ENCODE results near the gene KLHL21. TPM values are rescaled to one million over a fixed set of nuclear protein-coding genes. Genes with fewer than 3 reads are reported as not detected.
A peak's percentile ranks its signal among the peaks of the same experiment; 100 is the strongest.

KLHL21 gene
- total RNA-seq, 1 donor from 2014 or later: 27.8 TPM

- Mint-ChIP-seq H3K36me3 (ENCODE audit: low read depth) (peaks cover 31% of the 10 kb centered on the region), H3K9me3 (no peaks in the 10 kb centered on the region)
These were observed 19.9 kb upstream of the KLHL21 start for GRCh38 chr1:6622396-6623152.

GRCh38 chr1:6621429-6622391 is 19.0 kb upstream of the KLHL21 start:
- H3K9me3 Mint-ChIP-seq: no peaks in the 10 kb centered on the region
- no peaks in the 10 kb centered on the region for H3K27me3 Mint-ChIP-seq (ENCODE audit: insufficient read depth)
- H3K36me3 Mint-ChIP-seq (ENCODE audit: low read depth): peaks cover 29% of the 10 kb centered on the region
- intact Hi-C loops (cut with micrococcal nuclease): no loop called here
- no peak overlapping the region for H3K27ac Mint-ChIP-seq
- no peak overlapping the region for H3K4me3 Mint-ChIP-seq
- H3K4me1 Mint-ChIP-seq (ENCODE audit: low read depth): peaks cover 16% of the 10 kb centered on the region
- DNase-seq (ENCODE audit: low spot score): no peak

More at GRCh38 chr1:6622396-6623152, 19.9 kb upstream of the KLHL21 start:
- intact Hi-C loops (cut with micrococcal nuclease): no loop called here
- Mint-ChIP-seq H3K27ac (no peak overlapping the region), H3K4me1 (ENCODE audit: low read depth) (peaks cover 20% of the 10 kb centered on the region), H3K4me3 (no peak overlapping the region), H3K27me3 (ENCODE audit: insufficient read depth) (no peaks in the 10 kb centered on the region)
- DNase-seq (ENCODE audit: low spot score): no peak

GRCh38 chr1:6619045-6619444 is 16.4 kb upstream of the KLHL21 start:
- no peak for DNase-seq (ENCODE audit: low spot score)
- H3K27me3 Mint-ChIP-seq (ENCODE audit: insufficient read depth): no peaks in the 10 kb centered on the region
- H3K9me3 Mint-ChIP-seq: no peaks in the 10 kb centered on the region
- H3K27ac Mint-ChIP-seq: no peak overlapping the region
- no peak overlapping the region for H3K4me3 Mint-ChIP-seq
- H3K4me1 Mint-ChIP-seq (ENCODE audit: low read depth): peaks cover 12% of the 10 kb centered on the region
- H3K36me3 Mint-ChIP-seq (ENCODE audit: low read depth): peaks cover 31% of the 10 kb centered on the region
- intact Hi-C loops (cut with micrococcal nuclease): no loop called here

GRCh38 chr1:6614929-6615785 is 12.5 kb upstream of the KLHL21 start:
- intact Hi-C loops (cut with micrococcal nuclease): no loop called here

GRCh38 chr1:6614019-6614928 is 11.6 kb upstream of the KLHL21 start:
- H3K9me3 Mint-ChIP-seq: no peaks in the 10 kb centered on the region
- peak overlapping the region; percentile 80 for H3K4me3 Mint-ChIP-seq
- intact Hi-C loops (cut with micrococcal nuclease): no loop called here
- peak overlapping the region; percentile 44 for H3K27ac Mint-ChIP-seq
- peaks cover 24% of the 10 kb centered on the region for H3K4me1 Mint-ChIP-seq (ENCODE audit: low read depth)
- peaks cover 11% of the 10 kb centered on the region for H3K36me3 Mint-ChIP-seq (ENCODE audit: low read depth)
- peaks cover 4% of the 10 kb centered on the region for H3K27me3 Mint-ChIP-seq (ENCODE audit: insufficient read depth)
- DNase-seq (ENCODE audit: low spot score): peak; percentile 62

More at GRCh38 chr1:6614929-6615785, 12.5 kb upstream of the KLHL21 start:
- peak overlapping the region; percentile 76 for H3K27ac Mint-ChIP-seq
- peaks cover 14% of the 10 kb centered on the region for H3K36me3 Mint-ChIP-seq (ENCODE audit: low read depth)
- H3K27me3 Mint-ChIP-seq (ENCODE audit: insufficient read depth): no peaks in the 10 kb centered on the region
- DNase-seq (ENCODE audit: low spot score): no peak
- H3K4me3 Mint-ChIP-seq: peak overlapping the region; percentile 83
- H3K9me3 Mint-ChIP-seq: no peaks in the 10 kb centered on the region
- H3K4me1 Mint-ChIP-seq (ENCODE audit: low read depth): peaks cover 24% of the 10 kb centered on the region

GRCh38 chr1:6613361-6614018 is 10.8 kb upstream of the KLHL21 start, which contains the start of gene PHF13:
TSS of gene PHF13 (plus strand) at chr1:6613731. CDS start at chr1:6614067, 336 bp downstream.
- Mint-ChIP-seq H3K27me3 (ENCODE audit: insufficient read depth) (peaks cover 4% of the 10 kb centered on the region), H3K9me3 (no peaks in the 10 kb centered on the region), H3K4me3 (peak within 1 kb of the TSS; percentile 85), H3K4me1 (ENCODE audit: low read depth) (peaks cover 24% of the 10 kb centered on the region), H3K36me3 (ENCODE audit: low read depth) (peaks cover 7% of the 10 kb centered on the region), H3K27ac (peak within 1 kb of the TSS; percentile 82)
- peak; percentile 99 for DNase-seq (ENCODE audit: low spot score)
- intact Hi-C loops (cut with micrococcal nuclease): loop anchor here (1.0 kb wide), 5 partner anchors 11 to 88 kb away; partner anchors contain the start of genes DNAJC11, KLHL21, NOL9 and ZBTB48

GRCh38 chr1:6612641-6613360 is 10.1 kb upstream of the KLHL21 start:
- Mint-ChIP-seq H3K9me3 (no peaks in the 10 kb centered on the region), H3K4me3 (peak overlapping the region; percentile 85), H3K4me1 (ENCODE audit: low read depth) (peaks cover 24% of the 10 kb centered on the region), H3K36me3 (ENCODE audit: low read depth) (peaks cover 6% of the 10 kb centered on the region), H3K27ac (peak overlapping the region; percentile 75), H3K27me3 (ENCODE audit: insufficient read depth) (peaks cover 7% of the 10 kb centered on the region)
- intact Hi-C loops (cut with micrococcal nuclease): loop anchor here (1.0 kb wide), 5 partner anchors 10 to 88 kb away; partner anchors contain the start of genes DNAJC11, KLHL21, NOL9 and ZBTB48
- no peak for DNase-seq (ENCODE audit: low spot score)

- intact Hi-C loops (cut with micrococcal nuclease): loop anchor here (1.0 to 5.0 kb wide), 8 partner anchors 99 to 611 kb away; partner anchors contain the start of genes ACOT7, CAMTA1, ICMT and NPHP4
- peak overlapping the region; percentile 81 for H3K4me3 Mint-ChIP-seq
- peaks cover 25% of the 10 kb centered on the region for H3K4me1 Mint-ChIP-seq (ENCODE audit: low read depth)
These were observed 1.4 kb upstream of the KLHL21 start for GRCh38 chr1:6603915-6604558.

GRCh38 chr1:6603238-6603914 is 707 bp upstream of the KLHL21 start:
- intact Hi-C loops (cut with micrococcal nuclease): loop anchor here (1.0 to 5.0 kb wide), 8 partner anchors 99 to 611 kb away; partner anchors contain the start of genes ACOT7, CAMTA1, ICMT and NPHP4
- peak; percentile 40 for DNase-seq (ENCODE audit: low spot score)
- peaks cover 10% of the 10 kb centered on the region for H3K36me3 Mint-ChIP-seq (ENCODE audit: low read depth)
- H3K27me3 Mint-ChIP-seq (ENCODE audit: insufficient read depth): peaks cover 6% of the 10 kb centered on the region
- no peaks in the 10 kb centered on the region for H3K9me3 Mint-ChIP-seq
- H3K4me1 Mint-ChIP-seq (ENCODE audit: low read depth): peaks cover 28% of the 10 kb centered on the region
- H3K4me3 Mint-ChIP-seq: peak overlapping the region; percentile 81
- H3K27ac Mint-ChIP-seq: peak overlapping the region; percentile 96

More at GRCh38 chr1:6603915-6604558, 1.4 kb upstream of the KLHL21 start:
- H3K27ac Mint-ChIP-seq: peak overlapping the region; percentile 96
- DNase-seq (ENCODE audit: low spot score): no peak
- H3K36me3 Mint-ChIP-seq (ENCODE audit: low read depth): peaks cover 9% of the 10 kb centered on the region
- H3K9me3 Mint-ChIP-seq: no peaks in the 10 kb centered on the region
- H3K27me3 Mint-ChIP-seq (ENCODE audit: insufficient read depth): peaks cover 6% of the 10 kb centered on the region
